ENCODE data around the gene SLC24A1. TPM values are rescaled to one million over a fixed set of nuclear protein-coding genes. Genes with fewer than 3 reads are reported as not detected.

Gene SLC24A1
- total RNA-seq, 4 donors from 2014 or later = 1.7 to 5.8 (median 3.6) TPM

- no peak for DNase-seq
- peaks cover 0 to 66% (median 0%) of the 10 kb centered on the region in 3 donors for H3K36me3 ChIP-seq
- intact Hi-C loops (cut with DNase I) = no loop called here
- H3K4me1 ChIP-seq = no peaks in the 10 kb centered on the region
- no peaks in the 10 kb centered on the region for H3K9me3 ChIP-seq
- TF ChIP-seq CTCF (IDR thresholded peaks at IDR 0.05) = no peak
- no peak for TF ChIP-seq POLR2A (IDR thresholded peaks at IDR 0.05)
- H3K27ac ChIP-seq = no peak overlapping the region
- H3K27me3 ChIP-seq = no peaks in the 10 kb centered on the region
- 82 to 88% methylated on average over 5 of the region's 5 CpGs for WGBS, 2 donors
- H3K4me3 ChIP-seq = no peak overlapping the region
Observed at GRCh38 chr15:65653801-65654521, 32.2 kb downstream of the SLC24A1 start.

- no peak overlapping the region for H3K27ac ChIP-seq
- TF ChIP-seq CTCF (IDR thresholded peaks at IDR 0.05) = no peak
- no peak for TF ChIP-seq POLR2A (IDR thresholded peaks at IDR 0.05)
- H3K4me3 ChIP-seq = no peak overlapping the region
- H3K9me3 ChIP-seq = no peaks in the 10 kb centered on the region
- no peak for DNase-seq
- H3K4me1 ChIP-seq = no peaks in the 10 kb centered on the region
- intact Hi-C loops (cut with DNase I) = no loop called here
- H3K36me3 ChIP-seq = peaks cover 0 to 73% (median 0%) of the 10 kb centered on the region in 3 donors
- no peaks in the 10 kb centered on the region for H3K27me3 ChIP-seq
- 75 to 85% methylated on average over 1 of the region's 1 CpG for WGBS, 2 donors
Observed at GRCh38 chr15:65655026-65655425, 33.3 kb downstream of the SLC24A1 start.

- Histone ChIP-seq H3K27ac (no peak overlapping the region), H3K36me3 (peaks cover 0 to 76% (median 0%) of the 10 kb centered on the region in 3 donors), H3K9me3 (no peaks in the 10 kb centered on the region), H3K4me3 (no peak overlapping the region), H3K27me3 (no peaks in the 10 kb centered on the region), H3K4me1 (no peaks in the 10 kb centered on the region)
- no peak for DNase-seq
- WGBS, 2 donors = 77 to 78% methylated on average over 4 of the region's 4 CpGs
- TF ChIP-seq POLR2A (IDR thresholded peaks at IDR 0.05) (no peak), CTCF (IDR thresholded peaks at IDR 0.05) (no peak)
- intact Hi-C loops (cut with DNase I) = no loop called here
Observed at GRCh38 chr15:65655457-65655856, 33.7 kb downstream of the SLC24A1 start.

GRCh38 chr15:65659502-65660052 lies 37.8 kb downstream of the SLC24A1 start:
- Histone ChIP-seq H3K9me3 (no peaks in the 10 kb centered on the region), H3K4me3 (no peak overlapping the region), H3K36me3 (peaks cover 0 to 91% (median 0%) of the 10 kb centered on the region in 3 donors), H3K4me1 (no peaks in the 10 kb centered on the region), H3K27me3 (no peaks in the 10 kb centered on the region), H3K27ac (no peak overlapping the region)
- 83 to 88% methylated on average over 4 of the region's 4 CpGs for WGBS, 2 donors
- no peak for DNase-seq
- intact Hi-C loops (cut with DNase I) = no loop called here
- TF ChIP-seq CTCF (IDR thresholded peaks at IDR 0.05) (no peak), POLR2A (IDR thresholded peaks at IDR 0.05) (no peak)

- intact Hi-C loops (cut with DNase I) = no loop called here
- Histone ChIP-seq H3K36me3 (peaks cover 0 to 91% (median 0%) of the 10 kb centered on the region in 3 donors), H3K4me3 (no peak overlapping the region), H3K9me3 (no peaks in the 10 kb centered on the region), H3K27ac (no peak overlapping the region), H3K27me3 (no peaks in the 10 kb centered on the region), H3K4me1 (no peaks in the 10 kb centered on the region)
- DNase-seq = no peak
- 73 to 87% methylated on average over 2 of the region's 2 CpGs for WGBS, 2 donors
- TF ChIP-seq POLR2A (IDR thresholded peaks at IDR 0.05) = no peak
- no peak for TF ChIP-seq CTCF (IDR thresholded peaks at IDR 0.05)
Observed at GRCh38 chr15:65660927-65661326, 39.2 kb downstream of the SLC24A1 start.

Measured in esophagus squamous epithelium (tissue), 5 donors.